Liver (tissue), 9 donors: ENCODE data around the gene ADAMTS15. TPM values are rescaled to one million over a fixed set of nuclear protein-coding genes. Genes with fewer than 3 reads are reported as not detected.

Source experiments
- DNase-seq: peaks from one replicate; pipeline ENCODE4 v3.0.0-alpha.2; 2017; ENCODE audit warnings: low spot score
- H3K27ac ChIP-seq, 2 donors: one replicate each; pipeline ENCODE4 v1.7.0; 2013; ENCODE audit warnings: inconsistent platforms in 2 of 2, low read length in 2 of 2, control low read depth in 1 of 2, low read depth in 1 of 2, mild to moderate bottlenecking in 1 of 2
- H3K27me3 ChIP-seq, 4 donors: one replicate each; pipeline versions ENCODE4 v1.6.1 to v1.7.0; 2013; ENCODE audit warnings: low read length in 3 of 4, inconsistent platforms in 1 of 4, mild to moderate bottlenecking in 1 of 4, moderate library complexity in 1 of 4; ENCODE audit not compliant: control insufficient read depth in 4 of 4, insufficient read depth in 4 of 4
- H3K36me3 ChIP-seq, 4 donors: one replicate each; pipeline versions ENCODE4 v1.6.1 to v1.7.0; 2013; ENCODE audit warnings: low read length in 3 of 4, mild to moderate bottlenecking in 3 of 4, low read depth in 1 of 4, moderate library complexity in 1 of 4; ENCODE audit not compliant: control insufficient read depth in 4 of 4, insufficient read depth in 3 of 4
- H3K4me1 ChIP-seq, 4 donors: one replicate each; pipeline versions ENCODE4 v1.6.1 to v1.7.0; 2013; ENCODE audit warnings: low read length in 3 of 4, mild to moderate bottlenecking in 3 of 4, moderate library complexity in 1 of 4; ENCODE audit not compliant: control insufficient read depth in 4 of 4, insufficient read depth in 4 of 4
- H3K4me3 ChIP-seq, 3 donors: one replicate each; pipeline versions ENCODE4 v1.6.1 to v1.7.0; 2013; ENCODE audit warnings: low read length in 3 of 3, control low read depth in 1 of 3, low read depth in 1 of 3, mild to moderate bottlenecking in 1 of 3
- H3K9ac ChIP-seq, 2 donors: one replicate each; pipeline ENCODE4 v1.7.0; 2013; ENCODE audit warnings: low read length in 2 of 2, mild to moderate bottlenecking in 2 of 2, moderate library complexity in 2 of 2, control low read depth in 1 of 2, low read depth in 1 of 2
- H3K9me3 ChIP-seq, 4 donors: one replicate each; pipeline versions ENCODE4 v1.6.1 to v1.7.0; 2013; ENCODE audit warnings: low read length in 3 of 4; ENCODE audit not compliant: control insufficient read depth in 4 of 4
- EGR1 ChIP-seq, 2 donors: IDR thresholded peaks; 2 replicates each; pipeline ENCODE4 v1.6.1; 2016 to 2018; ENCODE audit warnings: antibody characterized with exemption in 2 of 2, low read depth in 2 of 2
- FOXA1 ChIP-seq: IDR thresholded peaks from 2 replicates; pipeline ENCODE4 v1.6.1; 2016; ENCODE audit warnings: antibody characterized with exemption
- FOXA2 ChIP-seq: IDR thresholded peaks from 2 replicates; pipeline ENCODE4 v1.6.1; 2016; ENCODE audit warnings: antibody characterized with exemption
- GABPA ChIP-seq, 2 donors: IDR thresholded peaks in 1 of 2; conservative IDR thresholded peaks in 1 of 2; 2 replicates each; pipeline ENCODE4 v1.6.1; 2016; ENCODE audit warnings: antibody characterized with exemption in 2 of 2, mild to moderate bottlenecking in 1 of 2, moderate library complexity in 1 of 2
- HNF4A ChIP-seq, 2 donors: conservative IDR thresholded peaks; 2 replicates each; pipeline ENCODE4 v1.6.1; 2016; ENCODE audit warnings: antibody characterized with exemption in 2 of 2, mild to moderate bottlenecking in 2 of 2
- JUND ChIP-seq, 2 donors: IDR thresholded peaks; 2 replicates each; pipeline ENCODE4 v1.6.1; 2016; ENCODE audit warnings: antibody characterized with exemption in 2 of 2
- MAX ChIP-seq: IDR thresholded peaks from 2 replicates; pipeline ENCODE4 v1.6.1; 2016; ENCODE audit warnings: antibody characterized with exemption
- NR2F2 ChIP-seq: IDR thresholded peaks from 2 replicates; pipeline ENCODE4 v1.6.1; 2016; ENCODE audit warnings: antibody characterized with exemption
- RAD21 ChIP-seq, 2 donors: IDR thresholded peaks; 2 replicates each; pipeline ENCODE4 v1.6.1; 2016; ENCODE audit warnings: antibody characterized with exemption in 2 of 2, mild to moderate bottlenecking in 2 of 2
- REST ChIP-seq: IDR thresholded peaks from 2 replicates; pipeline ENCODE4 v1.6.1; 2016; ENCODE audit warnings: antibody characterized with exemption, mild to moderate bottlenecking
- RXRA ChIP-seq, 2 donors: IDR thresholded peaks; 2 replicates each; pipeline ENCODE4 v1.6.1; 2017 to 2018; ENCODE audit warnings: antibody characterized with exemption in 2 of 2, mild to moderate bottlenecking in 1 of 2
- SP1 ChIP-seq: IDR thresholded peaks from 2 replicates; pipeline ENCODE4 v1.6.1; 2018; ENCODE audit warnings: antibody characterized with exemption, mild to moderate bottlenecking
- TAF1 ChIP-seq: conservative IDR thresholded peaks from 2 replicates; pipeline ENCODE4 v1.6.1; 2016; ENCODE audit warnings: antibody characterized with exemption, mild to moderate bottlenecking
- YY1 ChIP-seq: IDR thresholded peaks from 2 replicates; pipeline ENCODE4 v1.6.1; 2016; ENCODE audit warnings: antibody characterized with exemption, mild to moderate bottlenecking
- WGBS: extraction: QIAGEN DNeasy Blood & Tissue Kit; methylation state at CpG from one replicate; pipeline ENCODE4 v1.1.7; 2013; 5-methylcytosine and 5-hydroxymethylcytosine counted together
- polyA plus RNA-seq, 2 donors: library from polyadenylated mRNA; stranded (reverse) in 1 of 2; unstranded in 1 of 2; fragments of 200-250 nt in 1 of 2; fragments of >200 nt in 1 of 2; fragmentation: Nextera tagmentation in 1 of 2; extraction: Ambion mirVana in 1 of 2; gene quantifications; one replicate each; pipeline versions ENCODE4 v1.2.1 to v1.2.3, GENCODE V29; 2013 to 2015
- total RNA-seq, 2 donors: library from RNA; depleted of rRNA; stranded (reverse); fragments of >200 nt; gene quantifications; one replicate each; pipeline ENCODE4 v1.2.3, GENCODE V29; 2014
- TF ChIP-seq, protein P1 (sequence below): IDR thresholded peaks from 2 replicates; pipeline ENCODE4 v1.6.1; 2016; ENCODE audit warnings: antibody characterized with exemption
- donor health status: healthy.
- donor health status: healthy.
- donor health status: healthy.
- donor health status: healthy.
- donor health status: healthy.

ADAMTS15 gene
- total and polyA plus RNA-seq, 4 donors: 0.06 to 1.3 (median 0.77) TPM

DNA sequence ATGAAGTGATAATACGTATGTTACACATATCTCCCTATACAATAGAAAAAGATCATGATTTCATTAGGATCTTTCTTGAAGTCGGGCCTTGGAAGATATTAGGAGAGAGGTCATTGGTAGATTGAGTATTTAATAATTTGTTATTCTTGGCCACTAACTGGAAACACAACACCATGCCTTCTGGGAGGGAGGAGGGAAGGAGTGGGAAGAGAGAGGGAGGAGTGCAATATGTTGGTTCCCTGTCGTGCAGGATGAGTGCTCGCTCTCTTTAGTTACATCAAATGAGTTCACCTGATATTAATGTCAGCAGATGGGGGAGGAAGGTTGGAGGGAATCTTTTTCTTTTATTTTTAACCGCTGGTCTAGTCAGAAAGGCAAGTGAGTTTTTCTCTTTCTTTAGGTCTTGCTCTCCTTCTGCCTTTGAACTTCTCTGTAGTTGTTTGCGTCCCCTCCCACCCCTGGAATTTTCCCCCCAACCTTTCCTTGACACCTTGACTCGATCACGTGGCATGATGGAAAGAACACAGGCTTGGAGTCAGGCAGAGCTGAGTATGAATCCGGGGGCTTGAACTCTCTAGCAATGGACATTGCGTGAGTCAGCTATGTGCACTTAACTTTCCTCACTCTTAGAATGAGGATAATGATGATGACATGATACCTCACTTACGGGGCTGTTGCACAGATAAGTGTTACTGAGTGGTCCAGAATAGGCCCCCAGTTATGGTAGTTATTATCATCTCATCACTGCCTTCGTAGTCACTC is 6.2 kb downstream of the ADAMTS15 start (continued):
- no peak for TF ChIP-seq REST
- TF ChIP-seq TAF1: no peak
- no peak for TF ChIP-seq GABPA (IDR thresholded peaks at IDR 0.05 in 1 of 2, conservative IDR thresholded peaks at IDR 0.05 in 1 of 2)
- no peak for TF ChIP-seq NR2F2

DNA sequence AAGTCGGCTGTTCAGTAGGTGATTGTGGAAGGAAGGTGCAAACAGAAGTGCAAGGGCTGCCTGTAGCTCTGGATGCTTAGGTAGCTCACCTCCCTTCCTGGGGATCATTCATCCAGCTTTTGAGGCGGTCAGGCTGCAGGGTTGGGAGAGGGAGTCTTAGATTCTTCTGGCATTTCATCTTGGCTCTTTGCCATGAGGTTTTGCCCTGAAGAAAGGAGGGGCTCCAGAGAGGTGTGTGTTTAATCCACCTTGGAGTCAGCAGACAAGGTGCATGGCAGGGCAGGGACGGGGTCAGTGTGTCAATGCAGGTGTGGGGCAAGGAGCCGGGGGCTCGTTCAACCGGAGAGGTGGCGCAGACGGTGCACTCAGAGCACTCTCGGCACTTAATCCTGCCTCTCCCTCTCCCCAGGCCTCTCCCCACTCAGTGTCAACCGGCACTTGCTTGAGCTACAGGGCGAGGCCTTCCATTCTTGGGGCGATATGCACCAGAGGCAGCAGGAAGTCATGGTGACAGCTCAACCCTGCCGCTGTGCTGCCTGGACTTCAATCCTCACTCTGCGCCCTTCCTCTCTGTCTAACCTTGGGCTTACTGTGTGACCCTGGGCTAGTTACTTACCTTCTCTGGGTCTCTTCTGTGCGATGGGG is 7.2 kb downstream of the ADAMTS15 start:
- Histone ChIP-seq H3K9me3 (no peaks in the 10 kb centered on the region), H3K4me1 (no peaks in the 10 kb centered on the region), H3K27me3 (peaks cover 0 to 8% (median 0%) of the 10 kb centered on the region in 4 donors), H3K36me3 (no peaks in the 10 kb centered on the region), H3K4me3 (no peak overlapping the region), H3K9ac (no peak overlapping the region), H3K27ac (no peak overlapping the region)
- no peak for DNase-seq
- WGBS: 70% methylated on average over 15 of the region's 15 CpGs
- TF ChIP-seq RXRA (IDR thresholded peaks at IDR 0.05): no peak
- TF ChIP-seq RAD21 (IDR thresholded peaks at IDR 0.05): no peak
- TF ChIP-seq SP1: no peak
- TF ChIP-seq NR2F2: no peak
- TF ChIP-seq, protein P1, sequence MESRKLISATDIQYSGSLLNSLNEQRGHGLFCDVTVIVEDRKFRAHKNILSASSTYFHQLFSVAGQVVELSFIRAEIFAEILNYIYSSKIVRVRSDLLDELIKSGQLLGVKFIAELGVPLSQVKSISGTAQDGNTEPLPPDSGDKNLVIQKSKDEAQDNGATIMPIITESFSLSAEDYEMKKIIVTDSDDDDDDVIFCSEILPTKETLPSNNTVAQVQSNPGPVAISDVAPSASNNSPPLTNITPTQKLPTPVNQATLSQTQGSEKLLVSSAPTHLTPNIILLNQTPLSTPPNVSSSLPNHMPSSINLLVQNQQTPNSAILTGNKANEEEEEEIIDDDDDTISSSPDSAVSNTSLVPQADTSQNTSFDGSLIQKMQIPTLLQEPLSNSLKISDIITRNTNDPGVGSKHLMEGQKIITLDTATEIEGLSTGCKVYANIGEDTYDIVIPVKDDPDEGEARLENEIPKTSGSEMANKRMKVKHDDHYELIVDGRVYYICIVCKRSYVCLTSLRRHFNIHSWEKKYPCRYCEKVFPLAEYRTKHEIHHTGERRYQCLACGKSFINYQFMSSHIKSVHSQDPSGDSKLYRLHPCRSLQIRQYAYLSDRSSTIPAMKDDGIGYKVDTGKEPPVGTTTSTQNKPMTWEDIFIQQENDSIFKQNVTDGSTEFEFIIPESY: no peak
- no peak for TF ChIP-seq FOXA2
- TF ChIP-seq REST: no peak
- no peak for TF ChIP-seq TAF1
- no peak for TF ChIP-seq MAX
- no peak for TF ChIP-seq JUND (IDR thresholded peaks at IDR 0.05)
- TF ChIP-seq EGR1 (IDR thresholded peaks at IDR 0.05; ENCODE audit: low read depth in 2 of 2): no peak
- TF ChIP-seq FOXA1: no peak
- no peak for TF ChIP-seq HNF4A (conservative IDR thresholded peaks at IDR 0.05)
- TF ChIP-seq YY1: no peak
- TF ChIP-seq GABPA (IDR thresholded peaks at IDR 0.05 in 1 of 2, conservative IDR thresholded peaks at IDR 0.05 in 1 of 2): no peak
